Lower leg skin (tissue), 3 donors: ENCODE data around the gene BLNK.

Experiments used
- CTCF ChIP-seq, 3 donors: fragments of 450-650 bp; IDR thresholded peaks; one replicate each; pipeline ENCODE4 v1.5.1; 2016; ENCODE audit warnings: antibody characterized with exemption in 3 of 3, mild to moderate bottlenecking in 3 of 3, moderate library complexity in 2 of 3
- POLR2A ChIP-seq, 2 donors: fragments of 450-650 bp; IDR thresholded peaks; one replicate each; pipeline ENCODE4 v1.6.1; 2016 to 2017; ENCODE audit warnings: antibody characterized with exemption in 2 of 2, mild to moderate bottlenecking in 1 of 2, moderate library complexity in 1 of 2

- TF ChIP-seq CTCF (IDR thresholded peaks at IDR 0.05) (no peak), POLR2A (IDR thresholded peaks at IDR 0.05) (no peak)
These were observed 37.4 kb downstream of the BLNK start for GRCh38 chr10:96233959-96234358.
